HG03432 (cell line): ENCODE measurements around the gene PDILT.
"Not testable (repeated sequence)": the region's sequence is repeated elsewhere in the genome, so short reads cannot be mapped to it uniquely, and the experiment has no call there.

Experiments used
- ATAC-seq: cut with Tn5 transposase; IDR thresholded peaks from one replicate; pipeline ENCODE4 v1.9.1; 2021; ENCODE audit warnings: mild to moderate bottlenecking, moderate library complexity; ENCODE audit not compliant: unreplicated experiment

PDILT gene

DNA sequence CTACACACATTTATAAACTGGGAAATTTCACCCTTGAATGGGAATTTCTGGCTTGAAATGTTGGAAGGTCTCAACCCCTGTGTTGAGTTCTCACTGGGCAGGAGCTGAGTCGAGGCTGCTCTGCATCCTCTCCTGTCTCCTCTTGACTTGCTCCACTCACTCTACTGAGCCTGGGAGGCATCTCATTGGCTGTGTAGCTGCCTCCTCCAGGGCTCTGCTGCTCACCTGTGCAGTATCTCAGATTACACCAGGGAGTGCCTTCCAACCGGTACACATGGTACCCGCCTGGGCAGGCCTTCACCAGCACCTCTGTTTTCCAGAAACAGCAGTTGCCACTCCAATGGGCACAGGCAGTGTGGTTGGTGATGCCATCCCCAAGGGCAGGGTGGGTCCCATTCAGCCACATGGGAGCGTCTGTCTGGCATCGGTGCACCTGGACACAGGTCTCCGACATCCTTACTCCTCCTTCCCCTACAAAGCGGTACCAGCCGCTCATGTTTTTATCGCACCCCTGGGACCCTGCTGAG lies 80.9 kb downstream of the PDILT start:
- ATAC-seq, result no peak

DNA sequence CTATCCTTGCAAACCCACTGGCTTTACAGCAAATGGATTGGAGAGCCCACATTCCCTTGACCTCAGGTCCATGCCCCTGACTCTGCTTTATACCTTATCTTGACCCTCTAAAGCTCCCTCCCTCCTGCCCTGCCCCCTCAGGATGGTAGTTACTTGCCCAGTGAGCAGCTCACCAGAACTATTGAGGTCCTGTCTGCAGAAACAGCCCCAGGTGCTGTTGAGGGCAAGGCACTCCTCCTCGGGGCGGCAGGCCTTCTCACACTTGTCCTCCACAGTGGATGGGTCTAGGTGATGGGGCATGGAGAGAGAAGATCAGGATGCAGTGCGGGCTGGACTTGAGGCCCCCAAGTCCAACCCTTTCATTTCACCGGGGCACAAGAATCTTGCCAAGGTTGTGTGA lies 81.8 kb downstream of the PDILT start:
- no peak for ATAC-seq

DNA sequence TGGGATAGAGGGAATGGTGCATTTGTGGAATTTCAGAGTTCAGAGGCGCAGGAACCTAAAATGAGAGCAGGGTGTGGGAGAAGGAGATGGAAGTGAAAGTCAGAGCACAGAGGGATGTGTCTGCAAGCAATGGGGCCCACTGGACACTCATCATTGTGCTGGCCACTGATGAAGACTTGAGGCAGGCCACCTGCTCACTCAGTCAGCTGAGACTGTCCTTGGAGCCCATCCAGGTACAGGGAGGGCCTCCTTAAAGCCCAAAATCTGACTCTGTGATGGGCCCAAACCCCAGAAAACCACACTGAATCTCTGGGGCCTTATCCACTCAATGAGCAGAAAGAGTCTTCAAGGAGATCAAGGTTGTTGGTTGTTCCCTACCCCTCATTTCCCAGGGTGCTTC lies 82.9 kb downstream of the PDILT start:
- no peak for ATAC-seq

DNA sequence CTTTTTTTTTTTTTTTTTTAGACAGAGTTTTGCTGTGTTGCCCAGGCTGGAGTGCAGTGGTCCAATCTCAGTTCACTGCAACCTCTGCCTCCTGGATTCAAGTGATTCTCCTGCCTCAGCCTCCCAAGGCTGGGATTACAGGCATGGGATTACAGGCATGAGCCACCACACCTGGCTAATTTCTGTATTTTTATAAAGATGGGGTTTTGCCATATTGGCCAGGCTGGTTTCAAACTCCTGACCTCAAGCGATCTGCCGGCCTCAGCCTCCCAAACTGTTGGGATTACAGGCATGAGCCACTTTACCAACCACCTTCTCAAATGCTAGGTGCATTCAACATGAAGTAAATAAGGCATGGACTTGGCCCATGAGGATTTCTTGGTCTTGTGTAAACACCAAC lies 83.5 kb downstream of the PDILT start:
- not testable (repeated sequence) for ATAC-seq

DNA sequence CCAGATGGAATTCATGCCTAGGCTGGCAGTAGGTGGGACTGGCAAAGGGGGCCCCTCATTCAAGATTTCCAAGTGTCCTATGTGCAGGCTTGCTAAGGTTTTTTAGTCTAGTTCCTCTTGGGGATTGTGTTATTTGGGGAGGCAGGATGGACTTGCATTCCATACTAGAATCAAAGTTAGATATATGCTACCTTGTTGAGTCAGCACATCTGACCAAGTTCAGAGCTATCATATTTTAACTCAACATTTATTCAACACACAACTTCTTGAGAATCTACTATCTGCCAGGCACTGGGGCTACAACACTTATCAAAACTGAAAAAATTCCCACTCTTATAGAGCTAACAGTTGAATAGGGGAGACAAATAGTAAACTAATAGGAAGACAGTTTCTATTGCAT lies 83.9 kb downstream of the PDILT start:
- ATAC-seq, result no peak

DNA sequence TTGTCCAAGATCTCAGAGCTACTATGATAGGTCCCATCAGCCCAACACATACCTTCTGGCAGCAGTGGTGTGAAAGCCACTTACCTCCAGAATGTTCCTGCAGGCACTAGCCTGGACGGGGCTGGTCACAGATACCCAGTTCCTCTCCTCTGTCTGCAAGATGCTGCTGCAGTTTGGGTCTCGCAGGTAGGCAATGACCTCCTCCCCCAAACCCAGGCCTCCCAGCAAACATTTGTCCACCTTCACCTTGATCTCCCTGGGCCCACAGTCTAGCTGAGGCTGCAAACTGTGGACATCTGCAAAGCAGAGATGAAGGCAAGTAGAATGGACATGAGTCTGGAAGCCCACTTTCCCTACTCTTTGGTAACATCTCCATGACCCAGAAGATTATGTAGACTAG lies 84.4 kb downstream of the PDILT start:
- ATAC-seq, result no peak

DNA sequence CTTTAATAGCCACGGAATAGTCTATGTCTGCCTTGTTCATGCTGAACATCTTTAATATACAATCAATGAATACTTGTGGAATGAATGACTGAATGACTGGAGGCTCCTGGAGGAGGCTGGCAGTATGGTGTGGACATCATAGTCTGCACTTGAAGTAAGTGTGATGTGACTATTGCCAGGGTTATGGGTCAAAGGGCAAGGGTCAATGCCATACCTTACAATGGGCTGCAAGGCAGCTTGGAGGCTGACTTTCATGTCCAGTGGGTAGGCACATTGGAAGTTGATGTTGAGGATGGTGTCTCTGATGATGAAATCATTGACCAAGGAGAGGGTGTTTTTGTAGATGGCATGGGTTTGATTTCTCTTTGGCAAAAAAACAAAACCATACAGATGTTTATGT lies 85.1 kb downstream of the PDILT start:
- no peak for ATAC-seq

DNA sequence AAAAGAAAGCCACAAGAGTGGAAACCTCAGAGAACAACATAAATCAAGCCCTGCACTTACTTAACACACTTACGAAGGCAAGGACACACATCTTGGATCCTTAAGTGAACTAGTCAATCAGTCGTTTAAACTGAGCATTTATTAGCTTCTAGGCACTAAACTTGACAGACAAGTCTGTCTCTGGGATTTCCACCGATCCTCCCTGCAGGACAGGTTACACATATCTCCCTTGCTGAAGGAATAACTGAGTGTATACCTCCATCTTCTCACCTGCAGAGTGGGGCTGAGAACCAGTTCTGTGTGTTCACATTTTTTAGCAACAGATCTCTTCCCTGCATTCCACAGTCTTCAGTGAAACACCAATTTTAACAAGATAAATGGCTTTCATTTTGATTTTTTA lies 86.1 kb downstream of the PDILT start:
- no peak for ATAC-seq

DNA sequence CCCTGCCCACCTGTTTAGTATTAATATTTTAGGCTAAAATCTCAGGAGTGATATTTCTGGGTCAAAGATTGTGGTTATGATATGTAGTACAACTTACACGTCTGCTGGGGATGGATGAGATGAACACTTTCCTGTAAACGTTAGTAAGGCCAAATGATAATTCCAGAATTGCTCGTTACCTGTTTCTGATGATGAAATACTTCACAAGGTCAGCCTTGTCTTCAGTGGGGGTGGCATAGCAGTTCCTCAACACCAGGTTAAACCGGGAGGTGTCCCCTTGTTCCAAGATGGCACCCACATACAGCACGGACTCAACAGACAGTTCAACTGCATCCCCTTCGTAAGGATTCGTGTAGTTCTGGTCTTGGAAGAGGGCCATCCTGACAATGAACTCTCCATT lies 86.5 kb downstream of the PDILT start:
- no peak for ATAC-seq

DNA sequence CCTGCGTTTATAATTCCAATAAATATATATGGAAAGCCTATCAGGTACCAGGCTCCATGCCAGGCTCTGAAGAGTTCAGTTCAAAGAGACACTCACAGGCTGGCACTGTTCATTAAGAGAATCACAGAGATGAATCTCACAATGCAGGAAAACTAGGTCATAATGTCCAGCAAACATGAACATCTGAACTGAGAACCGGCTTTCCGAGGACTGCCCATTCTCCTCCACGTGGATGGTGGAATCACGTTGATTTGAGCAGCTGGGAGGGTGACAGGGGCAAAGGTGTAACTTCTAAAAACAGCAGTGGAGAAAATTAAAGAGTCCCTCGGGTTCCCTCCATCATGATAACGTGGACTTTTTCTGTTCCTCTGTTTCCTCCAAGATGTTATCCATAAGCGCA lies 87.4 kb downstream of the PDILT start:
- no peak for ATAC-seq

DNA sequence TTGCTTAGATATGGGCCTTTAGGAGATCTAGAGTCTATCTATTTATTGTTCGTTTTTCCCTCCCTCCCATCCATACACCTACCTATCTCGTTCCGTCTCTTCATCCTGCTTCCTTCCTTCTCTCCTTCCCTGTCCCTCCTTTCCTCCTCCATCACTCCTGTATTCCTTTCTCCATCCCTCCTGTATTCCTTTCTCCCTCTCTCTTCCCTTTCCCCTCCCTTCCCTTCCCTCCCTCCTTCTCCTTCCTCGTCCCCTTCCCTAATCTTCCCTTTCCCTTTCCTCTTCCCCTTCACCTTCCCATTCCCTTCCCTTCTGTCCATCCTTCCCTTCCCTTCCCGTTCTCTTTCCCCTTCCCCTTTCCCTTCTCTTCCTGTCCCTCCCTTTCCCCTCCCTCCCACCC lies 87.8 kb downstream of the PDILT start:
- no peak for ATAC-seq

DNA sequence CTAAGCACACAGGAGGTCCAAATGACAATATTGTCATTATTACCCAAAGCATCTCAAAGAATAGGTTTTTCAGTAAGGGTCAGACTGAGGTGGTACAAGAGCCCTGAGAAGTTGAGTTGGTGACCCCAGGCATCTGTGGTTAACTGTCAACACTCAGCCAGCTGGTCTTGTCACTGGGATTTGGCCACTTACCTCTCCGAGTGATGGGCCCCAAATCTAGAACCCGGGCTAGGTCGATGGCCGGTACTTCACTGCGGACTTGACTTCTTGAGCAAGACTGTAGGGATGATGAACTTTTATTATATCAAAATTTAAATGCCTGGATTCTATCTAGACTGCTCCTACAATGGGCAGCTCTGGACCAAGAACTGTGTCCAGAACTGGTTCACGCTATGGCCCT lies 88.8 kb downstream of the PDILT start:
- no peak for ATAC-seq

DNA sequence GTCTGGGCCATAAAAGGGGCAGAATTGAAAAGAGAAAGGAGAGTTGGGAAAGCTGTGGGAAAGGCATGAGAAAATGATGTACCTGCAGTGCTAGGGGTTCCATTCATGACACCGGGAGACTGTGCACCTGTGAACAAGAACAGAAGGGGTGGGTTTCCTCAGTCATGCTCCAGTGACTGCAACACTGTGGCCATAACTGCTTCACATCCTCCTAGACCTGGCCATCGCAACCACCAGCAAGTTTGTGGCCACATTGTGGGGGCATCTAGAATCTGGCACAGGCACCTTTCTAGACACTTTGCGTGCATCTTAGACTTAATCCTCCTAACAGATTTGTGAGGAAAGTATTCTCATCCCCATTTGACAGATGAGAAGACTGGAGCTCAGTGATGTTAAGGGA lies 90.0 kb downstream of the PDILT start:
- ATAC-seq, result no peak

DNA sequence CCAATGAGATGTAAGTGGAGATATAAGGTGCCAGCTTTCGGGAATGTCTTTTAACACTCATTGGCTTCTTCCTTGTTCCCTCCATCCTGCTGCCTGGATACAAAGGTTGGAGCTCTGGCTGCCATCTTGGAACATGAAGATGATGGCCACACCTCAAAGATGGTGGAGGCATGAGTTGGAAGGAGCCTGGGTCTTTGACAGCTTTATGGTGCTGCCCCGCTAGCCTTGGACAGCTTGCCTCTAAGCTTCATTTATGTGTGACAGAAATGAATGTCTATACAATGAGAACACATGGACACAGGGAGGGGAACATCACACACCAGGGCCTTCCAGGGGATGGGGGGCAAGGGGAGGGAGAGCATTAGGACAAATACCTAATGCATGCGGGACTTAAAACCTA lies 90.8 kb downstream of the PDILT start:
- ATAC-seq, result no peak

DNA sequence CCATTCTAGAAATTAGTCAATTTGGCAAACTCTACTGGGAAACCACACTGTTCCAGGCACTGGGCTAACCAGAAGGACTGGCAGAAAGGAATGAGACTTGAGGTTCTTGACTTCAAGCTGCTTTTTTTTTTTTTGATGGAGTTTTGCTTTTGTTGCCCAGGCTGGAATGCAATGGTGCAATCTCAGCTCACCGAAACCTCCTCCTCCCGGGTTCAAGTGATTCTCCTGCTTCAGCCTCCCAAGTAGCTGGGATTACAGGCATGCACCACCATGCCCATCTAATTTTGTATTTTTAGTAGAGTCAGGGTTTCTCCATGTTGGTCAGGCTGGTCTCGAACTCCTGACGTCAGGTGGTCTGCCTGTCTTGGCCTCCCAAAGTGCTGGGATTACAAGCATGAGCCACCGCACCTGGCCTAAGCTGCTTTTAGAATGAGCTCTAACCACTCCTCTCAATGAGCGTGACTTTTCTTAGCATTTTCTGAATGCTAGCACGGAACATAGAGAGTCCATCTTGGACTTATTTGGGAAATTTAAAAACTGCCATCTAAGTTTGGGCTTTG lies 91.9 kb downstream of the PDILT start:
- not testable (repeated sequence) for ATAC-seq

DNA sequence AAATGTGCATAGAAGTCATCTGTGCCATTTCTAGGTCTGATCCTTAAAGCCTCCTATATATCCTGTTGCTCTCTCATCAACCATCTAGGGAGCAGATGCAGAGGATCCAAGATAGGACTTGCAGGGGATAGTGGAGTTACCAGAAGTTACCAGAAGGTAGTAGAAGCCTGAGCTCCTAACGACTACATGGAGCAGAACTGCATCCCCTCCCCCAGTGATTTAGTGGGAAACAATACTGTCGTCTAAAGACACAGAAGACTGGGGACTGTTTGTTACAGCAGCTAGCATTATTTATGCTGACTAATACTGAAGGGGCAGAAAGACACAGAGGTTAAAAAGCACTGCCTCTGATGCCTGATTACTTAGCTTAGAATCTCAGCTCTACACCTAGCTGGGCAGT lies 93.0 kb downstream of the PDILT start:
- no peak for ATAC-seq

DNA sequence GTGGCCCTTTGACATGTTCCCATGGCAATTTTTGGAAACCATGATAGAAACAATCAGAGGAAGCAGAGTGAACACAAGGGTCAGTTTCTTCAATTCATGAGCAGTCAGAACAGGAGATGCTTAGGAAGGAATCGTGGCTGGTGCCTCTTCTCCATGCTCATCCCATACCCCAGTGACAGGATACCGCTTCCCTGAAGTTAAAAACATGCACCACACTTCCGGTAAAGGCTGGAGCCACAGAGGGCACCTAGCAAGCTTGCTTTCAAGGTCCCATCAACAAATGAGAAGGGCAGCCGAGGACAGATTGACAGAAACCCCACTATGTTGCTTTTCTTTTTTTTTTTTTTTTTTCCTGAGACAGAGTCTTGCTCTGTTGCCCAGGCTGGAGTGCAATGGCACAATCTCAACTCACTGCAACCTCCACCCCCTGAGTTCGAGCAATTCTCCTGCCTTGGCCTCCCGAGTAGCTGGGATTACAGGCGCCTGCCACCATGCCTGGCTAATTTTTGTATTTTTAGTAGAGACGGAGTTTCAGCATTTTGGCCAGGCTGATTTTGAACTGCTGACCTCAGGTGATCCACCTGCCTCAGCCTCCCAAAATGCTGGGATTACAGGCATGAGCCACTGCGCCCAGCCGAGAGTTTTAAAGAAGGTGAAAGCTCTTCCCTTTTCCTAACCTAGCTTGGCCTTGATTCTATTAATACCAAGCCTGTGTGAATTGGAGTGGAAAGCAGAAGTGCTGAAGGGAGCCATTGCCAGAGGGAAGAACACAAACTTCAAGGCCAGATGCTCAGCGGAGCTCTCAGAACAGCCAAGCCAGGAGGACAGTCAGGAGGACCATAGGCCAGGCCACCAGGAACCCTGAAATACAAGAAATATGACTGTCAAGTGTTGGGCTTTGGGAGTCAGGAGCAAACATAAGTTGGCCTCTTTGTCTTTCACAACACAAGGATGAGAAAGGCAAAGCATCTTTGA lies 93.8 kb downstream of the PDILT start:
- no peak for ATAC-seq

DNA sequence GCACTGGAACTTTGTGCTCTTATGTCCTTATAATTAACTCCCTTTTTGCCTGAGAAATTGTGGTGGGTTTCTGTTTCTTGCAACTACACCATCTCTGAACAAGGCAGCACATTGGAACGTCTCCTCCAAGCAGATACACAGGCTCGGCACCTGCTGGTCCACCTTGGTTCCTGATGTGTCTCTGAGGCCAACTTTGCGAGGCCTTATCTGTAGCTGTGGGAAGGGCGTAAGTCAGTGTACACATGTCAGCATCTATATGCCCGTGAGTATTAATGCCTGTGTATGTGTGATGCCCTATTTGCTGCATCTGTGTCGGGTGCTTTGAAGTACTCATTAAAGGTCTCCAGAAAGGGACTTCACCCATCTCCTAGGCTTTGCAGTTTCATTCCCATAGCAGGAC lies 94.8 kb downstream of the PDILT start:
- no peak for ATAC-seq
